HEK293 (cell line): Measurements from ENCODE around the gene PHETA1.

ENCODE experiments used
- CTCF ChIA-PET: fragments of 350-600 bp; formaldehyde crosslinking; extraction: SDS; loops from one replicate; lab custom pipeline; 2021; ENCODE audit warnings: antibody characterized with exemption; lab: Yijun Ruan, JAX
- POLR2A ChIA-PET: fragments of 300-600 bp; formaldehyde crosslinking; extraction: SDS; loops from one replicate; lab custom pipeline; 2020; ENCODE audit warnings: antibody characterized with exemption, inconsistent platforms; lab: Yijun Ruan, JAX
- H3K27ac ChIP-seq: fragments of 200-500 bp; sonication (Bioruptor generic); 2 replicates; pipeline ENCODE4 v1.5.1; 2014; ENCODE audit warnings: low read depth, low read length, control low read depth, inconsistent platforms; ENCODE audit errors: extremely low read depth
- H3K36me3 ChIP-seq, 2 experiments: fragments of 200-500 bp in 1 of 2; sonication (Bioruptor generic) in 1 of 2; 1 replicate in 1 of 2; 2 replicates in 1 of 2; pipeline ENCODE4 v1.5.1; 2014 to 2017; ENCODE audit warnings: inconsistent platforms in 2 of 2, low read length in 2 of 2; ENCODE audit not compliant: control insufficient read depth in 2 of 2, insufficient read depth in 1 of 2
- H3K4me1 ChIP-seq: fragments of 200-500 bp; sonication (Bioruptor generic); 2 replicates; pipeline ENCODE4 v1.5.1; 2014; ENCODE audit warnings: mild to moderate bottlenecking, low read length, inconsistent platforms; ENCODE audit not compliant: control insufficient read depth, insufficient read depth
- H3K4me3 ChIP-seq: 2 replicates; pipeline ENCODE4 v1.5.1; 2011; ENCODE audit warnings: low read depth, mild to moderate bottlenecking, control low read depth, low read length, moderate library complexity
- H3K9me3 ChIP-seq: fragments of 200-500 bp; sonication (Bioruptor generic); 2 replicates; pipeline ENCODE4 v1.5.1; 2014; ENCODE audit warnings: low read depth, low read length, inconsistent platforms; ENCODE audit not compliant: control insufficient read depth, insufficient read depth
- GLIS2 ChIP-seq: fragments of 450-650 bp; formaldehyde crosslinking; IDR thresholded peaks from 2 replicates; pipeline ENCODE4 v1.5.1; 2016; ENCODE audit warnings: missing biosample characterization, missing genetic modification characterization
- KLF1 ChIP-seq: fragments of 450-650 bp; formaldehyde crosslinking; IDR thresholded peaks from 2 replicates; pipeline ENCODE4 v1.5.1; 2016; ENCODE audit warnings: missing biosample characterization, missing genetic modification characterization
- KLF9 ChIP-seq: fragments of 450-650 bp; formaldehyde crosslinking; IDR thresholded peaks from 2 replicates; pipeline ENCODE4 v1.5.1; 2016; ENCODE audit warnings: missing biosample characterization, missing genetic modification characterization, low read depth
- PATZ1 ChIP-seq: fragments of 450-650 bp; formaldehyde crosslinking; IDR thresholded peaks from 2 replicates; pipeline ENCODE4 v1.5.1; 2016; ENCODE audit warnings: missing biosample characterization, missing genetic modification characterization
- PRDM2 ChIP-seq: fragments of 450-650 bp; formaldehyde crosslinking; IDR thresholded peaks from 2 replicates; pipeline ENCODE4 v1.5.1; 2016; ENCODE audit warnings: missing biosample characterization, missing genetic modification characterization, borderline replicate concordance
- SP2 ChIP-seq: fragments of 450-650 bp; formaldehyde crosslinking; IDR thresholded peaks from 2 replicates; pipeline ENCODE4 v1.5.1; 2016; ENCODE audit warnings: missing biosample characterization, missing genetic modification characterization
- TSHZ1 ChIP-seq: fragments of 450-650 bp; formaldehyde crosslinking; IDR thresholded peaks from 2 replicates; pipeline ENCODE4 v1.5.1; 2016; ENCODE audit warnings: missing biosample characterization, missing genetic modification characterization, borderline replicate concordance
- ZBTB10 ChIP-seq: fragments of 450-650 bp; formaldehyde crosslinking; IDR thresholded peaks from 2 replicates; pipeline ENCODE4 v1.5.1; 2016; ENCODE audit warnings: missing biosample characterization, missing genetic modification characterization
- ZIC2 ChIP-seq: fragments of 450-650 bp; formaldehyde crosslinking; IDR thresholded peaks from 2 replicates; pipeline ENCODE4 v1.5.1; 2016; ENCODE audit warnings: missing biosample characterization, missing genetic modification characterization
- ZNF174 ChIP-seq: fragments of 450-650 bp; formaldehyde crosslinking; IDR thresholded peaks from 2 replicates; pipeline ENCODE4 v1.5.0; 2017; ENCODE audit warnings: missing biosample characterization, mild to moderate bottlenecking, missing genetic modification characterization
- ZNF398 ChIP-seq: fragments of 450-650 bp; formaldehyde crosslinking; IDR thresholded peaks from 2 replicates; pipeline ENCODE4 v1.5.1; 2017; ENCODE audit warnings: missing biosample characterization, missing genetic modification characterization
- ZNF596 ChIP-seq: fragments of 450-650 bp; IDR thresholded peaks from 2 replicates; pipeline ENCODE4 v1.5.0; 2018; ENCODE audit warnings: missing biosample characterization, mild to moderate bottlenecking, missing genetic modification characterization, moderate library complexity
- ZNF707 ChIP-seq: fragments of 450-650 bp; formaldehyde crosslinking; IDR thresholded peaks from 2 replicates; pipeline ENCODE4 v1.5.1; 2016; ENCODE audit warnings: missing biosample characterization, missing genetic modification characterization
- ZNF791 ChIP-seq: fragments of 450-650 bp; formaldehyde crosslinking; IDR thresholded peaks from 2 replicates; pipeline ENCODE4 v1.5.1; 2016; ENCODE audit warnings: missing biosample characterization, missing genetic modification characterization
- ZSCAN30 ChIP-seq: fragments of 450-650 bp; IDR thresholded peaks from 2 replicates; pipeline ENCODE4 v1.5.1; 2018; ENCODE audit warnings: missing biosample characterization, mild to moderate bottlenecking, missing genetic modification characterization, moderate library complexity

PHETA1 gene

DNA sequence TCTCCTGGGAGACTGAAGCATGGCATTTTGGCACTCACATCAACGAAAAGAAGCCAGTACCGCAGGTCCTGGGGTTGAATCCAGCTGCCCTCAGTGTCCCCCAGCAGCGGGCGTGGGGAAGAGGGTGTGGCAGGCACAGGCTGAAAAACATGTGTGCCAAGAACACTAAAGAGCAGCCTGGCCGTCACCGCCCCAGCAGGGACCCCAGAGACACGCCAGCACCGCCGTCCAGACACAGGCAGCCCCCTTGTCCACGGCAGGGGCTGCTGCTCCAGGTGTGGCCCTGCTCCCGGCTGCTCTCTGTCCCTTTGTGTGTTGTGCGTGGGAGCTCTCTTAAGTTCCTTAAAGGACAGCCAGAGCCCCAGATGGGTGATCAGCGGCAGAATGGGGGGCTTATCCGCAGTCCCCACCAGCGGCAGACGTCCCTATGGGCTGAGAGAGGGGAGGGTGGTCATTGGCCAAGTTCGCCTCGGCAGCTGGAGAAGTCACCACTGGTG lies 556 bp downstream of the PHETA1 start:
- ChIA-PET POLR2A (interaction anchor here (0.6 to 1.5 kb wide), 2 partner anchors 10 to 28 kb away, joined by 4 to 7 read pairs; no protein-coding TSS in a partner anchor), CTCF (interaction anchor here (0.6 to 2.2 kb wide), 3 partner anchors 28 to 535 kb away, joined by 3 to 6 read pairs (median 4); no protein-coding TSS in a partner anchor)
- TF ChIP-seq PRDM2 (tag by site-specific recombination) (0 out of 2 replicates have a peak, but pooled peaks have one; percentile 66), TSHZ1 (tag by site-specific recombination) (no peak), ZNF596 (tag by site-specific recombination) (no peak), ZNF174 (tag by site-specific recombination) (no peak), KLF9 (tag by site-specific recombination) (peak; percentile 53; the same call in 1 of the 2 replicates), ZSCAN30 (no peak), PATZ1 (tag by site-specific recombination) (0 out of 2 replicates have a peak, but pooled peaks have one; percentile 10), ZIC2 (tag by site-specific recombination) (peak; percentile 56), ZNF707 (no peak), ZNF791 (tag by site-specific recombination) (no peak), ZNF398 (tag by site-specific recombination) (0 out of 2 replicates have a peak, but pooled peaks have one; percentile 21), GLIS2 (tag by site-specific recombination) (peak; percentile 76), ZBTB10 (tag by site-specific recombination) (peak; percentile 44; the same call in 1 of the 2 replicates), SP2 (tag by site-specific recombination) (no peak), KLF1 (tag by site-specific recombination) (peak; percentile 62)
- TF ChIP-seq, all 188 proteins: peak for 8
- H3K9me3 ChIP-seq = no peaks in the 10 kb centered on the region
- H3K36me3 ChIP-seq = peaks cover 0 to 20% of the 10 kb centered on the region in 2 experiments; a peak in 2 of 3 replicates
- no peak overlapping the region; the same call in 1 of the 2 replicates for H3K27ac ChIP-seq
- H3K4me3 ChIP-seq = peak overlapping the region; percentile 69
- H3K4me1 ChIP-seq = no peaks in the 10 kb centered on the region; the same call in 1 of the 2 replicates
